GM21737 (cell line): ENCODE measurements around the gene TUBGCP2.
"Not testable (repeated sequence)": the region's sequence is repeated elsewhere in the genome, so short reads cannot be mapped to it uniquely, and the experiment has no call there.

Experiments used
- ATAC-seq: cut with Tn5 transposase; IDR thresholded peaks from one replicate; pipeline ENCODE4 v1.9.1; 2021; ENCODE audit warnings: mild to moderate bottlenecking, moderate library complexity; ENCODE audit not compliant: unreplicated experiment

Gene TUBGCP2

DNA sequence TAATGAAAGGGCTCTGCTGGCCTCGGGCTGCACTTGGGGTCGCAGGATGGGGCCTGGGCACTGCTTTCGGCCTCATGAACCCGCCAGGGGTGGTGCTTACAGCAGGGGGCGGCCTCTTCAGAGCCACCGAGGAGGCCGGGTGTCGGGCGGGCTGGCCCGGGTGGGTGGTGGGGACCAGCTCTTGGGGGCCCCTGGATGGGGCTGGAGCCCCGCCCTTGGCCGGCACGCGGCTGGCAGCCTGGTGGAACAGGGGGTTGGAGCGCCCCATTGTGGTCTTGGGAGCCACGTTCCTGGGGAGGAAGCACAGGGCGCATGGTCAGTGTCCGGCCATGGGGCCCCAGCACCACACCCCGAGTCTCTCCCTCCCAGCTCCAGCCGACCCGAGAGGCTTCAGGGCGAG is 40.8 kb downstream of the TUBGCP2 start:
- ATAC-seq: no peak

DNA sequence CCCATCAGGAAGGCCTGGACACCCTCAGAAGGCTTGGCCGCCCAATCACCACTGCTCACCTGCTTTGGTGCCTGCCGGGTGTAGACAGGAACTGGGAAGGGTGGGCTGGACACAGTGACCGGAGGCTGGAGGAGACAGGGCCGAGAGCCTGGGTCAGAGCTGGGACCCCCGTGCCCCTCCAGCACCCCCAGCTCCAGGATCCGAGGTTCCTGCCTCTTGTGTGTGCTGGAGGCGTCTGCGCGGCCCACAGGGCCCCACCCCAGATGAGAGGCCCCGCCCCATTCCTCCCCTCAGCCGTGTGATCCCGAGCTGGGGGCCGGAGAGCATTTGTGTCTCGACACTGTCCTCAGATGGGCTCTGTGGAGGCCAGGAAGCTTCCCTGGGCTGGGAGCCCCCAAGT is 41.4 kb downstream of the TUBGCP2 start:
- ATAC-seq: no peak

DNA sequence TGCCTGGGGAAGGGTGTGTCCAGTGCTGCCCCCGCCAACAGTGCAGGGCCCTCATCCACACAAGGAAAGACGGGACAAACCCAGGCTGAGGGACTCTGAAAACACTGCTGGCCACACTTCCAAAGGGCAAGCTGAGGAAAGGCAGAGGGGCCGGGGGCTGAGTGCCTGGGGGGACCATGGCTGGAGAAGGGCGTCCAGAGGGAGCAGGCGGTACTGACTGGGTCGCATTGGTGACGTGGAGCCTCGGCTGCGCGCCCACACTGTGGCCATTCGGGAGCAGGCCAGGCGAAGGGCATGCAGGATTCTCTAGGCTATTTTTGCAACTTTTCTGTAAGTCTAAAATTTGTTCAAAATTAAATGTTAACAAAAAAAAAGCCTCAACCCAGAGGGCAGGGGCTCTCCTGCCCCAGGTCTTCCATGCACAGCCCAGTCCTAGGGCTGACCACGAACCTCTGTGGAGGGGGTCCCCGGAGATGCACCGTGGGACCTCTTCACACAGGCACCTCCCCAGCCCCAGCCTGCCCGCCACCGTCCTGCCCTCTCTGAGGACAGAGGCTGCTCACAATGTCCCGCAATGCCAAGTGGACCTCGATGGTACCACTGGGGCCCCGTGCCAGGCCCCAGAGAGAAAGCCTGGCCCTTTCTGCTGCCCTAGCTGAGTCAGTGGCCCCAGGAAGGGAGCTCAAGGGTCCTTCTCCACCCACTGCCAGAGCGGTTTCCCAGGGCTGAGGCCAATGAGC is 42.4 kb downstream of the TUBGCP2 start:
- ATAC-seq: no peak

DNA sequence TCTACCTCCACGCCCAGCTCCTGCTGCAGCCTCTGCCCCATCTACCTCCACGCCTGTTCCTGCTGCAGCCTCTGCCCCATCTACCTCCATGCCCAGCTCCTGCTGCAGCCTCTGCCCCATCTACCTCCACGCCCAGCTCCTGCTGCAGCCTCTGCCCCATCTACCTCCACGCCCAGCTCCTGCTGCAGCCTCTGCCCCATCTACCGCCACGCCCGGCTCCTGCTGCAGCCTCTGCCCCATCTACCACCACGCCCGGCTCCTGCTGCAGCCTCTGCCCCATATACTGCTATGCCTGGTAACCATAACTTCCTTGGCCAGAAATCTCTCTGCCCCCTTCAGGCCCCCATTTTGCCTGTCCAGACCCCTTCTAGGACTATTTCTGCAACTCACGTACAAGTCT is 43.6 kb downstream of the TUBGCP2 start:
- ATAC-seq: not testable (repeated sequence)

DNA sequence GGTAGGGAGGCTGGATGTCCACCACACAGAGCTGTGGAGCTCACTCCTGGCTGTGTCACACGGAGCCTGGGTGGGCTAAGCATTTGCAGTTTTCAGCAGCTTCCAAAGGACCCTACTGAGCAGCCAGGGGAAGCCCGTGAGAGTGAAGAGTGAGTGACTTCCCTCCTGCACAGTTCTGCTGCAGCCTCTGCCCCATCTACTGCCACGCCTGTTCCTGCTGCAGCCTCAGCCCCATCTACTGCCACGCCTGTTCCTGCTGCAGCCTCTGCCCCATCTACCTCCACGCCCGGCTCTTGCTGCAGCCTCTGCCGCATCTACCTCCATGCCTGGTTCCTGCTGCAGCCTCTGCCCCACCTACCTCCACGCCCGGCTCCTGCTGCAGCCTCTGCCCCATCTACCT is 44.2 kb downstream of the TUBGCP2 start:
- no peak for ATAC-seq

DNA sequence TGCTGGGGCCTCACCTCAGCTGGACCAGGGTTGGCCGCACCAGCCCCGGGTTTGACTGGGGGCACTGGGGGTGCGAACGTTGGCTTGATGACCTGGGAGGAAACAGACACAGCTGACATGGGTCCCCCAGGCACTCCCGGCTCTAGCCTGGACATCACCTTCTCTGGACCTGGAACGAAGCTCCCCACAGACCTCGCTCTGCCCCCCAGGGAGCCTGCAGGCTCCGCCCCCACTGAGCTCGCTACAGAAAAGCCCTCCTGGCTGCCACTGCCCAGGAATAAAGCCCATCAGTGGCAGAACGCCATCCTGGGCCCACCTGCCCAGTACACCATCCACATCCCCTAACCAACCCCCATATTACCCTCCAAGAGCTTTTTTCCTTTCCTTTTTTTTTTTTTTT is 45.0 kb downstream of the TUBGCP2 start:
- no peak for ATAC-seq

DNA sequence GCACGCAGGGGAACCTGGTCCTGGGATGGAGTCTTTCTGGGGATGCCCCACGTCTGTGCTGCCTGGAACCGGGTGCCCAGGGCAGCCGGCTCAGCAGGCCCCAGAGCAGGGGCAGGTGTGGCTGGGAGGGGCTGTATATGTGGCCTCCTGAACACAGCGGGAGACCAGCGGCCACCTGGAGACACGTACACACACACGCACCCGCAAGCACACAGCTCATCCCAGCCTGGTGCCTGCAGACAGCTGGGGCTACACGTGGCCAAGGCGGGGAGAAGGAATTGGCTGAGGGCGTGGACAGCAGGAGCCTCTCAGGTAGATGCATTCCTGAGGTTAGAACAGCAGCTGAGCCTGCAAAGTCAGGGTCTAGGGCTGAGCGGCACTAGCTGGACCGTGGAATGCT is 46.0 kb downstream of the TUBGCP2 start:
- ATAC-seq: no peak

DNA sequence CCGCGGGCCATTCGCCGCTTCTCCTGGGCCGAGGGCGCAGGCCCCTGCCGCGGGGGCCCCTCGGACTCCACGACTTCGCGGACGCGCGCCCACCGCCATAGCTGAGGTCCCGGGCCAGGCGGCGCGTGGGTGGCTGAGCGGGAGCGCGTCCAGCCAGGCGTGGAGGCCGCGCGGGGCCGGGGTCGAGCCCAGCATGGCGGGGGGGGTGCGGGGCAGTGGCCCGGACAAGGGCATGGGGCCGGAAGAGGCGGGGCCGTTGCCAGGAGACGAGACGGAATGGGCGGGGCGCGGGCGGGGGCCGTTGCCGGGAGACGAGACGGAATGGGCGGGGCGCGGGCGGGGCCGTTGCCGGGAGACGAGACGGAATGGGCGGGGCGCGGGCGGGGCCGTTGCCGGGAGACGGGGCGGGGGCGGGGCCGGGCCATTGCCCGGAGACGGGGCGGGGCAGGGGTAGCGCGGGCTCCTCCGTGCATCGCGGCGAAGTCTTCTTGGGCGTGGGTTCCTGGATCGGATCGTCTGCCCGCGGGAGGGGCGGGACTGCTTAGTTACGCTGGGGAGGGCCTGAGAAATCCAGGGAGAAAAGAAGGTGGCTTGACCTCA is 46.8 kb downstream of the TUBGCP2 start:
- peak; percentile 42 for ATAC-seq

DNA sequence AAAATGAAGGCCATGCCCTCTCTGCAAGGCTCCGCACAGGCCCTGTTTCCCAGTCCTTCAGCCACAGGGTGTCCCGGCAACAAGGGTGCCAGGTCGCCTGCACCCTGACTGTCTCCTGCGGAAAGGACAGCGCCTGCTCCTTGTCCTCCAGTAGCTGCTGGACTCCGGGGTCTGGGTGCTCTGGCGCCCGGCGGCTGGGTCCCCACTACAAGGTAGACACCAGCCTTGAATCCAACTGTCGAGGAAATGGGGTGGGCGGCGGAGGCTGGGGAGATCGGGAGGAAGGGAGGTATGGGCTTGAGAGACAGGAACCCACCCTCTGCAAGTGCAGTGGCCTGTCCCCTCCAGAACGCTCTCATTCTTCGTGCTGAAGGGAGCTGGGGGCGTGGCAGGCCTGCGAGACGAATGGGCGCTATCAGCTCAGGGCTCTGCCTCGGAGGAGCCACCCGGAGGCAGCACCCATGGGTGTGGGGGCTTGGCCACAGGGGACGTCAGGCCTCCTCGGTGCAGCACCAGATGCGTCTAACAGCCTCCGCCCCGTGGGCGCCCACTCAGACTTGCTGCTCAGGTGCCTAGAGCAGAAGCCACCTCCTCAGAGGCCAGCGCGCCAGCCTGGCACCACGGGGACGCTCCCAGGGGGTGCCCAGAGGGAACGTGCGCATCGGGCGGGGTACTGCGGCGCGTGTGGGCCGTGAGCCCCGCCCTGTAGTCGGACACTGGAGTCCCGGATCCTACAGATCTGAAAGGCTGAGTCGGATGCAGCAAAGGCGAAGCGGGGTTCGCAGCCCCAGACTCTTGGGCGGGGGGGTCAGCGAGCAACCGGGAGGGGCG is 47.6 kb downstream of the TUBGCP2 start:
- ATAC-seq: peak; percentile 32

DNA sequence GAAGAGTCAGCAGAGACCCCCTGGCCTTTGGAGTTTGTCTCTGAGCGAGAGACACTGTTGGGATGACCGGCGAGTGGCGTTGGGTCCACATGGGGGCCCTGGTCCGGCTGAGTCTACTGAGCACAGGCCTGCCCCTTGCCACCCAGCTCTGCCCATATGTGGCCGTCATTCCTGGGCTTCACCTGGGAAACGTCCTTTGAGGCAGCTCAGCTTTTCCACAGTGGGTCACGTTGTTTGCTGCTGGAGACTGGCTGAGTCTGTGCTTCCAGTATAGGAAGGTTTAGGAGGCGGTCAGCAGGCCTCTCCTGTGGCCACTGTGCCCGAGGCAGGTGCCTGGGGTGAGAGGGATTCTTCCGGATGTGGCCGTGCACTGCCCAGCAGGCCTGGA is 49.1 kb downstream of the TUBGCP2 start:
- no peak for ATAC-seq

DNA sequence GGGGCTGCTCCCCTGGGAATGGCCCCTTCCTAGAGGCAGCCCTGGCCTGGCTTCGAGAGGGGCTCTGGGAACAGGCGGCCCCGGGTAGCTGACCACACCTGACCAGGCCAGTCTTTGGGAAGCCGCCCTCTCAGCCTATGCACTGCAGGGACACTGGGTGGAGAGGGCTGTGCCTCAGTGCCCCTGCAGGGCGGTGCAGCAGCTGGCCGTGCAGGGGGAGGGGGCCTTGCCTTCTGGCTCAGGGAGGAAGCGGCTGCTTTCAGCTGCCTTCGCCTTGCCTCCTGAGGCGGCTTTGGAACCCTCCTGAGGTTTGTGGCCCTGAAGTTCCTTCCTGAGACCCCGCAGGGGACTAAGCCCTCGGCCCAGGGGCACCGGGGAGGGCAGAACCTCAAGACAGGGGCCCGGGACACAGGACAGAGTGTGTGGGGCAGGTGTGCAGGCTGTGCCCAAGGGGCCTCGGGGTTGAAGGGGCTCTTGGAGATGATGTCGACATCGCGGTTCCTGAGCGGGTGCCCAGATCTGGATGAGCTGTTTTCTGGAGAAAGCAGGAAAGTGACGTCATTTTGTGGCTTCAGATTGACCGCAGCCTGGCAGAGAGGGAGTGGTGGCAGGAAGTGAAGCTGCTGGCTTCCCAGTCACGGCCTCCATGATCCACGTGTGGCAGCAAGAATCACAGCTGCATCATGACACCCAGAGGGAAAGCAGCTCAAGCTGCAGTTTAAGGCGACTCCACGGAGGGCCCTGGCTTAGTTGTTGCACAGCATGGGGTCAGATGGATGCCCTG is 49.7 kb downstream of the TUBGCP2 start:
- no peak for ATAC-seq

DNA sequence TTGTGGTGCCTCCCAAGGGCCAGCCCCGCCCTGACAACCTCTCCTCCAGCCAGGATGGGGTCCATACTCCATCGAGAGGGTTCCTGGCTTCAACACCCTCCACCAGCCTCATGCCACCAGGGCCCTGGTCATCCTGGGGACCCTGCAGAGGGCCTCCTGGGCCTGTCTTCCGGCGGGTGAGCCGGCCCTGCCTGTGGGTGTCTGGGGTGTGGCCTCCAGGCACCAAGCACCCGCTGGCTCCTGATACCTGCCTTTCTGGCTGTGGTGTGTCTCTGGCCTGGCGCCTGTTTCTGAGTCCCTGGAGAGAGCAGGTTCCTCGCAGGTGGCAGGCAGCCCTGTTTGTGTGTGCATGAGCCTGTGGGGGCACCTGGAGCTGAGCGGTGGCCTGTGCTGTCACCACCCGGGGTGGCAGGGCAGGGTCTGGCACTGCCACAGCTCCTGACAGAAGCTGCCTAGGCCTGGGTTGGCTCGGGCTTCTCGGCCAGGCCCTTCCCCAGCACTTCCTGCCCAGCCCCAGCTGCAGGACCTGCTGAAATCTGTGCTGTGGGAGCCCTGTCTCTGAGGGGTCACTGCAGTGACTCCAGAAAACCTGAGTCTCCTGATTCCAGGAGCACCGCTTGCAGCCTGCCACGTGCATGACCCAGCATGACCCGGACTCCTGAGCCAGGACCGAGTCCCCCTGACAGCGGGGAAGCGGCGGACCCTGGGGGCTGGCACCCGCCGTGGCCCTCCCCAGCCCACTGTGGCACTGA is 50.4 kb downstream of the TUBGCP2 start:
- ATAC-seq: peak; percentile 33

DNA sequence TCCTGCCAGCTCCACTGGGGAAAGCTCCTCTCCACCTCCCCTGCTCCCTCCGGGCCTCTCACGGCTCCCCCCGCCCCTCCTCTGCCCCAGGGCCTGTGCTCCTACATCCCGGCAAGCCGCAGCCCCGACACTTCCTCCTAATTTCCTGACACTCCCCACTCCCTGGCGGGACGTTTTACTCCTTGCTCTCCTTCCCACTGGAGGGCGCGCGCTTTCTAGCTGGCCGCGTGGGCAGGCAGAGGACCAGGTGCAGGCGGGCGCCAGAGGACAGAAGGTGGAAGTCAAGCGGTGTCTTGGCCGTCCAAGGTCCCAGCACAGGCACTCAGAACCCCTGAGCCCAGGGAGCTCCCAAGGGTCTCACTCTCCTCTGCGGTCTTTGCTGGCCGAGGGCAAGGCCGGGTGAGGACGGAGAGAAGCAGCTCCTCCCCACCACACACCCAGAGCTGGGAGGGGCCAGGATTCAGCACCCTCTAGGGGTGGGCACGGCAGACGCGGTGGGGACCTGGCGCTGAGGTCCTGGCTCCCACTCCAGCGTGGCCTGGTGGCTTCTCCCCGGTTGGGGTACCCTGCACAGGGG is 51.1 kb downstream of the TUBGCP2 start:
- no peak for ATAC-seq

DNA sequence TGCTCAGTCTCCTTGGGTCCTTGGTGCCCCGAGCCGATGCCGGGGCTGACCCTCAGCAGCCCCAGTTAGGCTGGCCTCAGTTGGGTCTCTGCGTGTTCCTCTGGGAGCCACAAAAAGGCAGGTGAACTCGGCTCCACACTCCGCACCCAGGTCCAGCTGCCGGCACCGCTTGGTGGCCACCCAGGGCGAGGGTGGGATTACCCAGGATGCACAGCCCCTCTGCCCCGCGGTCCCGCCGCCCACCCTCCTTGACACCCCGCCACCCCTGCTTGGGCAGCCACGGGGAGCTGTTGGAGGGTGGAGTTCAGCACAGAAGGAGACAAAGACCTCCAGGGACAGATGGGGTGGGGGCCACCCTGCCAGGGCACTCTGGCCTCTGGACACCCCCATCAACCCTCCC is 53.3 kb downstream of the TUBGCP2 start:
- no peak for ATAC-seq

DNA sequence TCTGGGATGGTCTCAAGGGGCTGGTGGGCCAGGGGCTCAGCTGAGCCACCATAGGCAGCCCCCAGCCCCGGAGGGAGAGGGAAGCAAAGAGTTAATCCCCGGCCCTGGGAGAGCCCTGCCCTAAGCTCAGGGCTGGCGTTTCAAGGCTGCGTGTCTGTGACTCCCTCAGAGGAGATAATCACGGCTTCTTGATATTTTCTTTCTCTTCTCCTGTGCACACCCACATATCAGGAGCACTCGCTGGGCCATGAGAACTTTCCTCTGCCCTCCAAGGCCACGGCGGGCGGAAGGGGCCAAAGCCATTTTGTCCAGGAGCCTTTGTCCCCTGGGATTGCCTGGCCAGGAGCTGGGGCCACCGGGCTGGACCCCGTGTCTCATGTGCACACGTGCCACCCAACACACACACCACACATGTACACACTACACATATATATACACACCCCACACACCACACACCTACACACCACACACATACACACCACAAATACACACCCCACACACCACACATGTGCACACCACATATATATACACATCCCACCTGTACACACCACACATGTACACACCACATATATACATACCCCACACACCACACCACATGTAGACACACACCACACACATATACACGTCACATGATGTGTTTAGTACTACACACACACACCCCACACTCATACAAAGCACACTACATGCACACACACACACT is 54.1 kb downstream of the TUBGCP2 start:
- no peak for ATAC-seq

DNA sequence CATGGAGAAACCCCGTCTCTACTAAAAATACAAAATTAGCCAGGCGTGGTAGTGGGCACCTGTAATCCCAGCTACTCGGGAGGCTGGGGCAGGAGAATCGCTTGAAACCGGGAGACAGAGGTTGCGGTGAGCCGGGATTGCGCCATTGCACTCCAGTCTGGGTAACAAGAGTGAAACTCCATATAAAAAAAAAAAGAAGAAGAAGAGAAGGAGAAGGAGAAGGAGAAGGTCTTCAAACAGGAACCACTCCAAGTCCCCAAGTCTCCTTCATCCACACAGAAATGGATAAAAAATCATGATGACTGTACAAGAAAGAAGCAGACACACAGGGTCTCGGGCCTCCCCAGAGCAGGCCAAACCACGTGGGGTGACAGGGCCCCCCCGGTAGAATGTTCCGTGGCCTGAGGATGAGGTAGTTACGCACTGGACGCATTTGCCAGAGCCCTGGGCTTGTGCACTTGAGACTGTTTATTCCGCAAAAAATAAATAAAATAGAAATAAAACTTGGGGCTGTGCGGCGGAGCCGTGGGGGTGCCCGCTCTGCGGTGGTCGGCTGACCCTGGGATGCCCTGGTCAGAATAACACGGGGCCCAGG is 55.2 kb downstream of the TUBGCP2 start:
- no peak for ATAC-seq

DNA sequence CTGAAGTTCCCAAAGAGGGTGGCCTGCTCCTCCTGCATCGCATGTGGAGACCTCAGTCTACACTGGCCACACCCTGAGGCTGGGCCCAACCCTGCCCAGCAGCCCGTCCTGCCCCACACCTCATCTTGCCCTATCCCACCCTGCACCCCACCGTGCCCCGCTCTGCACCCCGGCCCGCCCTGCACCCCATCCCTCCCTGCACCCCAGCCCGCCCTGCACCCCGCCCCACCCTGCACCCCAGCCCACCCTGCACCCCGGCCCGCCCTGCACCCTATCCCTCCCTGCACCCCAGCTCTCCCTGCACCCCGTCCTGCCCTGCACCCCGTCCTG is 56.5 kb downstream of the TUBGCP2 start:
- no peak for ATAC-seq

DNA sequence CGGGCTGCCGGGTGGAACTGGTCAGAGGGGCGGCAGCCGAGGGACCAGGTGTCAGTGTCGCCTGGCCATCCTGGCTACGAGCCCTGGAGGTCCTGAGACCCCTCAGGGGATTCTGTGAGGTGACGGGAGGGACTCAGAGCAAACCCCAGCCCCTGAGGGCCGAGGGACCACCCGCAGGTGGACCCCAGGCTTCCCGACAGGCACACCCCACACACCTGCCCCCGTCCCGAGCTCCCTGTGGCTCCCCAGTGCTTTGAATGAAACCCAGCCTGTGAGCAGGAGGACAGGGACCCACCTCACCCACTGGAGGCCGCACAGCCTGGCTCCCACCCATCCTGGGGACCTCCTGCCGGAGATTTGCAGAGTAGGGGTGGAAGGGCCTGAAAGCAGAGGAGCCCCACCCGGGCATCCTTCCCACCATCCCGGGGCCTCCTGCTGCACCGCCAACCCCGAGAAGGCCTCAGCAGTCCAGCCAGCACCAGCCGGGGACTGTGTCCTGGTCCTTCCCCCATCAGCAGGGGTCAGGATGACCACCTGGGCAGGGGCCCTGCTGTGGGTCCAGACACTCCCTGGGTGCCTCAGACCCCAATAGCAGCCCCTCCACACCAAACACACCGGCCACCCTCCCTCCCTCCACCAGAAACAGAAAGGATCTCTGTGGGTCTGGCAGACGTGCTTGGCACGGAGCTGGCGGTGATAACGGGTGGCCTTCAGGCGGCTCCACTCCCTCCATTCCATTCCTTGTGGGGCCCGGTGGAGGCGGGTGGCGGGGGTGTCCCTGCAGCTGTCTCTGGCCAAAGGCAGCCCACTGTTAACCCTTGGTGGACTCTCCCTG is 57.1 kb downstream of the TUBGCP2 start:
- no peak for ATAC-seq
